Measurements from ENCODE around the gene HSDL2.
"Not testable (repeated sequence)": the region's sequence is repeated elsewhere in the genome, so short reads cannot be mapped to it uniquely, and the experiment has no call there.

The HSDL2 gene

DNA sequence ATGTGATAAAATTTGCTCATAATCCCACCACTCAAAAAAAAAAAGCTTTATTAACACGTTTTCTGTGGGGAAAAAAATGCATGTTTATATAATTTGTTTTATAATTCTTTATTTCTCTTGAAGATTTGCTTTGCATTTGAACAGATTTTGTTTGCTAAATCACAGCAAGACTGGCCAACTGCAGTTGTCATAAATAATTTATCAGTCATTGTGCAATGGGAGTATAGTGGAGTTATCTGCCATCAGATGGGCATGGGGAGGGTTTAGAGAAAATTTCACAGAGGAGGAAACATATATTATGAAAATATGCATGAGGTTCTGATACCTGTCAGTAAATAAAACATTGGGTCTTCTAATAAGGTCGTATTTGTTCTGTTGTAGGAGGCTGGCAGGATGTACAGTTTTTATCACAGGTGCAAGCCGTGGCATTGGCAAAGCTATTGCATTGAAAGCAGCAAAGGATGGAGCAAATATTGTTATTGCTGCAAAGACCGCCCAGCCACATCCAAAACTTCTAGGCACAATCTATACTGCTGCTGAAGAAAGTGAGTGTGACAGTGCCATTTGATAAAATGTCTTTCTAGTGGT is 23.8 kb downstream of the HSDL2 start:
- peaks cover 3% of the 10 kb centered on the region for H3K9me3 ChIP-seq (replicated peaks; ENCODE audit: low read length)
- no peak overlapping the region for H3K9ac ChIP-seq (ENCODE audit: low read depth, low read length)
- no peaks in the 10 kb centered on the region for H3K27me3 ChIP-seq (ENCODE audit: control insufficient read depth, insufficient read depth, low read length)
- H3K36me3 ChIP-seq (ENCODE audit: insufficient read depth, low read length): peaks cover 14% of the 10 kb centered on the region
- no peak overlapping the region for H3K4me2 ChIP-seq (ENCODE audit: low read length)
- no peak overlapping the region for H3K4me3 ChIP-seq (ENCODE audit: low read length)
- no peaks in the 10 kb centered on the region for H3K4me1 ChIP-seq (ENCODE audit: control insufficient read depth, insufficient read depth, low read length)

DNA sequence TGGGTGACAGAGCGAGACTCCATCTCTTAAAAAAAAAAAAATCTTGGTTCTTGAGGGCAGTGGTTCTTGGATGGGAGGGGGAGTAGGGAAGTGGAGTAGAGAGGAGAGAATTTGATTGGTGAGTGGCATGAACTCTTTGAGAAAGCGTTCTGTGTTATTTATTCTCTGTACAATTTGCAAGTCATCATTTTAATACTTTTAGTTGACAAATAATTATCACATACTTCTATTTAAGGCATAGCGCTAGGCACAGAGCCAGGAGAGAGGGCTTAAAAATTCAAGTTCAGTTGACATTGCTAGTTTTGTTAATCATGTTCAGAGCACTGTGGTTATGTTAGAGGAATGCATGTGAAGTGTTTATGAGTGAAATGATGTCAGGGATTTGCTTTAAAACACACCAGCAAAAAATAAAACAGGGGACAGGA is 24.6 kb downstream of the HSDL2 start:
- no peaks in the 10 kb centered on the region for H3K9me3 ChIP-seq (replicated peaks; ENCODE audit: low read length)
- H3K36me3 ChIP-seq (ENCODE audit: insufficient read depth, low read length): peaks cover 14% of the 10 kb centered on the region
- no peak overlapping the region for H3K4me2 ChIP-seq (ENCODE audit: low read length)
- H3K9ac ChIP-seq (ENCODE audit: low read depth, low read length): no peak overlapping the region
- no peaks in the 10 kb centered on the region for H3K27me3 ChIP-seq (ENCODE audit: control insufficient read depth, insufficient read depth, low read length)
- H3K4me1 ChIP-seq (ENCODE audit: control insufficient read depth, insufficient read depth, low read length): no peaks in the 10 kb centered on the region
- H3K4me3 ChIP-seq (ENCODE audit: low read length): no peak overlapping the region

DNA sequence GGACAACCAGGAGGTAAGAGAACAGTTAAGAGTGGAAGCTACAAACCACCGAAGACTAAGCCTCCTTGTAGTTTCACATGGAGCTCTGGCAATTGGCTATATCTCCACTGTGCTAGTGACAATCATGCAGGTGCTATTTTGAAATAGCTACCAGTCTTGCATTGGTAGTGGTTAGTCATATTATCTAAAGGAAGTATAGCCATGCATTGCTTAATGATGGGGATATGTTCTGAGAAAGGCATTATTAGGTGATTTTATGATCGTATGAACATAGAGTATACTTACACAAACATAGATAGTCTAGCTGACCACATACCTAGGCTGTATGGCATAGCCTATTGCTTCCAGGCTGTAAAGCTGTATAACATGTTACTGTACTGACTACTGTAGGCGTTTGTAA is 28.4 kb downstream of the HSDL2 start:
- no peak overlapping the region for H3K4me3 ChIP-seq (ENCODE audit: low read length)
- H3K9me3 ChIP-seq (replicated peaks; ENCODE audit: low read length): no peaks in the 10 kb centered on the region
- no peaks in the 10 kb centered on the region for H3K27me3 ChIP-seq (ENCODE audit: control insufficient read depth, insufficient read depth, low read length)
- H3K9ac ChIP-seq (ENCODE audit: low read depth, low read length): no peak overlapping the region
- H3K4me2 ChIP-seq (ENCODE audit: low read length): no peak overlapping the region
- no peaks in the 10 kb centered on the region for H3K4me1 ChIP-seq (ENCODE audit: control insufficient read depth, insufficient read depth, low read length)
- H3K36me3 ChIP-seq (ENCODE audit: insufficient read depth, low read length): peaks cover 20% of the 10 kb centered on the region

DNA sequence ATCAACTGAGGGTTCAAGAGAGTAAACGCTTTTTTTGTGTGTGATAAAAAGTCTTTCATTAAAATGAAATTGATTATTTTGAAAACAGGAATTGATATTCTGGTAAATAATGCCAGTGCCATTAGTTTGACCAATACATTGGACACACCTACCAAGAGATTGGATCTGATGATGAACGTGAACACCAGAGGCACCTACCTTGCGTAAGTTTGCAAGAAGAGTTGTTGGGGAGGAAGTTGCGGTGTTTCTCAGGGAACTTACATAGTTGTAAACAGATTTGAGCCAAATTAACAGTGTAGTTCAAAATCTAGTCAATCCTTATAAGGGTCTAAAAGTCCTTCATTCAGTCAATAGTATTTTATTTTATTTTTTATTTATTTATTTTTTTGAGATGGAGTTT is 28.9 kb downstream of the HSDL2 start:
- Histone ChIP-seq H3K4me3 (ENCODE audit: low read length) (no peak overlapping the region), H3K9ac (ENCODE audit: low read depth, low read length) (no peak overlapping the region), H3K4me2 (ENCODE audit: low read length) (no peak overlapping the region), H3K27me3 (ENCODE audit: control insufficient read depth, insufficient read depth, low read length) (no peaks in the 10 kb centered on the region), H3K4me1 (ENCODE audit: control insufficient read depth, insufficient read depth, low read length) (no peaks in the 10 kb centered on the region), H3K9me3 (replicated peaks; ENCODE audit: low read length) (no peaks in the 10 kb centered on the region), H3K36me3 (ENCODE audit: insufficient read depth, low read length) (peaks cover 20% of the 10 kb centered on the region)

DNA sequence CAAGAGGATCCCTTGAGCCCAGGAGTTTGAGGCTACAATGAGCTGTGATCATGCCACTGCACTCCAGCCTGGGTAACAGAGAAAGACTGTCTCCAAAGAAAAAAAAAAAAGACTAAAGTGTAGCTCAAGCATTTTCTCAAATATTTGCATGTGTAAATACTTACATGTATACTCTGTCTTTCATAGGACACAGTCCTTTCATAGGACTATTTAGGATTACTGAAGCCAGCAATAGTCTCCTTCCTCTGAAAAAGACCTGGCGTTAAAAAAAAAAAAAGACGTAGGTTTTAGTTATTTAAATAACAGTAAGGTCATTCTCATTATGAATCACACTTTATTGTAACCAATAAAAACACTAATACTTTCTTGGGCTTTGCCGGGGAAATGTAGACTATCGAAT is 29.9 kb downstream of the HSDL2 start:
- H3K36me3 ChIP-seq (ENCODE audit: insufficient read depth, low read length): peaks cover 20% of the 10 kb centered on the region
- no peaks in the 10 kb centered on the region for H3K9me3 ChIP-seq (replicated peaks; ENCODE audit: low read length)
- H3K4me2 ChIP-seq (ENCODE audit: low read length): no peak overlapping the region
- no peaks in the 10 kb centered on the region for H3K4me1 ChIP-seq (ENCODE audit: control insufficient read depth, insufficient read depth, low read length)
- H3K4me3 ChIP-seq (ENCODE audit: low read length): no peak overlapping the region
- H3K27me3 ChIP-seq (ENCODE audit: control insufficient read depth, insufficient read depth, low read length): no peaks in the 10 kb centered on the region
- no peak overlapping the region for H3K9ac ChIP-seq (ENCODE audit: low read depth, low read length)

DNA sequence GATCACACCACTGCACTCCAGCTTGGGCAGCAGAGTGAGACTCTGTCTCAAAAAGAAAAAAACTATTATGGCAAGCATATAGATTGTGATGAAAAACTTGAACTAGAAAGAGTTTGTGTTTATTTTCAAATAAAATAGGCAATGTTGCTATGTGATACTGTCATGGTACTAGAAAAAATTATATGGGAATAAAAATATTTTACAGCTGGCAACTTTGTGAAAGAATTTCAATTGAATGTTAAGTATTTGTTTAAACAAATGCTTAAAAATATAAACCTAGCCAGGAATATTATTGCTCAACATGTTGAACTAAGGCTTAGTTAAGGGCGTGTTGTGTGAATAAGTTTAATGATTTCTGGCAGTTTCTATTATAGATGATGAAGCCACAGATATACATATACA is 31.7 kb downstream of the HSDL2 start:
- Histone ChIP-seq H3K27me3 (ENCODE audit: control insufficient read depth, insufficient read depth, low read length) (no peaks in the 10 kb centered on the region), H3K4me1 (ENCODE audit: control insufficient read depth, insufficient read depth, low read length) (no peaks in the 10 kb centered on the region), H3K36me3 (ENCODE audit: insufficient read depth, low read length) (peaks cover 20% of the 10 kb centered on the region), H3K4me2 (ENCODE audit: low read length) (no peak overlapping the region), H3K4me3 (ENCODE audit: low read length) (no peak overlapping the region), H3K9me3 (replicated peaks; ENCODE audit: low read length) (no peaks in the 10 kb centered on the region), H3K9ac (ENCODE audit: low read depth, low read length) (no peak overlapping the region)

DNA sequence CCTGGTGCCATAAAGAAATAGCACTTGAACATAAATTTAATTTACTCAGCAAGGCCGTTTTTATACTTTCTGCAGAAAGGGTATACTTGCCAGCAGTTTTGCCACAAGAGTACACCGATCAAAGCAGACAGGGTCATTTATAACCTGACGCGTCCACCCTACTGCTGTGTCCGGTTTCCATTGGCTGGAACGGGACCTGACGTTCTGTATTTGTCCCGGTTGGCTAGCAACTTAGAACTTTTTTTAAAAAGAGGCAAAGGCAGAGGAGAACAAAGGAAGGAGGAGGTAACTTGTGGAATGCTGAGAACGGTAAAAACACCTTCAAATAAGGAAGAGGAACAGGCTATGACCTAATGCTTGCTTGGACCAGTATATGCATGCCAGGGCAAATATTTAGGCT is 33.8 kb downstream of the HSDL2 start:
- H3K4me1 ChIP-seq (ENCODE audit: control insufficient read depth, insufficient read depth, low read length); H3K36me3 ChIP-seq (ENCODE audit: insufficient read depth, low read length); H3K4me2 ChIP-seq (ENCODE audit: low read length); H3K27me3 ChIP-seq (ENCODE audit: control insufficient read depth, insufficient read depth, low read length); H3K9me3 ChIP-seq (replicated peaks; ENCODE audit: low read length); H3K9ac ChIP-seq (ENCODE audit: low read depth, low read length); H3K4me3 ChIP-seq (ENCODE audit: low read length): not testable (repeated sequence)

DNA sequence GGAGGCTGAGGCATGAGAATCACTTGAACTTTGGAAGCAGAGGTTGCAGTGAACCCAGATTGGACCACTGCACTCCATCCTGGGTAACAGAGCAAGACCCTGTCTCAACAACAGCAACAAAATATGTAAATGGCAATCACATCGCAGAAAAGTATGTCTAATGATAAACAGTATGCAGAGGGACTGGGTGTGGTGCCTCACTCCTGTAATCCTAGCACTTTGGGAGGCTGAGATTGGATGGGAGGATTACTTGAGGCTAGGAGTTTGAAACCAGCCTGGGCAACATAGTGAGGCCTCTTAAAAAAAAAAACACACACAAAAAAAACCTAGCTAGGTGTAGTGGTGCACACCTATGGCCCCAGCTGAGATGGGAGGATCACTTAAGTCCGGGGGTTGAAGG is 40.3 kb downstream of the HSDL2 start:
- H3K36me3 ChIP-seq (ENCODE audit: insufficient read depth, low read length): peaks cover 9% of the 10 kb centered on the region
- H3K4me1 ChIP-seq (ENCODE audit: control insufficient read depth, insufficient read depth, low read length): no peaks in the 10 kb centered on the region
- H3K27me3 ChIP-seq (ENCODE audit: control insufficient read depth, insufficient read depth, low read length): no peaks in the 10 kb centered on the region
- H3K4me2 ChIP-seq (ENCODE audit: low read length): no peak overlapping the region
- H3K9me3 ChIP-seq (replicated peaks; ENCODE audit: low read length): no peaks in the 10 kb centered on the region
- no peak overlapping the region for H3K9ac ChIP-seq (ENCODE audit: low read depth, low read length)
- H3K4me3 ChIP-seq (ENCODE audit: low read length): no peak overlapping the region

DNA sequence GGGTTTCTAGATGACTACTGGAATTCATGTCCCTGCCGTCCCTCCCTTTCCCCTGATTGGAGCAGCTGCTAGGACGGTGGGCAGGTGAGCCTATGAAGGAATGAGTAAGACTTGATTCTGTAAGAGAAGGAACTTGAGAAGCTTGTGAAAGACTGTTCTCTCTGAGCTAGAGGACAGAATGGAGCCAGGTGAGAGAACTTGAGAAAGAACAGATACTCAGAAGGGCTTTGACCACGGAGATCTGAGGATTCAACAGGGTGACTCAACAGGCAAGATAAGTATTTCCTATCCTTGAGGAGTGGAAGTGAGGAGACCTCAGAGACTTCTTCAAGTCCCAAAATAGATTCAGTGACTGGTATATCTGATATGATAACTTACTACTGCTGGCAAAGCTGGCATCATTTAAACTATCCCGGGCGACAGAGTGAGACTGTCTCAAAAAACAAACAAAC is 41.9 kb downstream of the HSDL2 start:
- H3K4me3 ChIP-seq (ENCODE audit: low read length): no peak overlapping the region
- H3K4me2 ChIP-seq (ENCODE audit: low read length): no peak overlapping the region
- H3K4me1 ChIP-seq (ENCODE audit: control insufficient read depth, insufficient read depth, low read length): no peaks in the 10 kb centered on the region
- no peak overlapping the region for H3K9ac ChIP-seq (ENCODE audit: low read depth, low read length)
- no peaks in the 10 kb centered on the region for H3K27me3 ChIP-seq (ENCODE audit: control insufficient read depth, insufficient read depth, low read length)
- peaks cover 9% of the 10 kb centered on the region for H3K36me3 ChIP-seq (ENCODE audit: insufficient read depth, low read length)
- H3K9me3 ChIP-seq (replicated peaks; ENCODE audit: low read length): no peaks in the 10 kb centered on the region

DNA sequence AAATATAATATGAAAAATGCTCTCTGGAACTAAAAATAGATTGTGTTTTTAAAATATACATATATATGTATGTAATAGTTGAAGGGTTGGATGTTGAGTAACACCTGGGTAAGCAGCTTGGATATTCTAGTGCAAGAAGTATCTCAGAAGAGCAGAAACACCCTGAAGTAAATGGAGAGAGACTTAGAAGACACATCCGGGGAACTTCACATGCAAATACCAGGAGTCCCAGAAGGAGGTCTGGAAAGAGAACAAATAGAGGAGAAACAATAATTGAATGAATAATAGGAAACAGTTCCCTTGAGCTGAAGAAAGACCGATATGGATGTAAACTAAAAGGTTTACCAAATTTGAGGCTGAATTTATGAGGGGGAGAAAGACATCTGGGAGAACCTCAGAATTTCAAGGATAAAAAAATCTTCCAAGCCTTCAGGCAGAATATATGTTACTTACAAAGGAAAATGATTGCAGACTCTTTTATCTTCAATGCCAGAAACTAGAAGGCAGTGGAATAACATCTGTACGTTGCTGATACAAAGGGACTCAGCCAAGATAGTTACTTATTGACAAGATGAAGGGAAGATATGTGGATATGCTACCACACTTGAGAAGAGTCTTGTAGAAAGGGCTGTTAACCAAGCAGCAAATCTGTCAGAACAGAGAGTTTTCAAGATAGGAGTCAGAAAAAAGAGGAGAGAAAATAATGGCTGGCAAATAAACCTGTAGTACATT is 42.7 kb downstream of the HSDL2 start:
- no peaks in the 10 kb centered on the region for H3K4me1 ChIP-seq (ENCODE audit: control insufficient read depth, insufficient read depth, low read length)
- no peak overlapping the region for H3K4me2 ChIP-seq (ENCODE audit: low read length)
- H3K9ac ChIP-seq (ENCODE audit: low read depth, low read length): no peak overlapping the region
- no peaks in the 10 kb centered on the region for H3K27me3 ChIP-seq (ENCODE audit: control insufficient read depth, insufficient read depth, low read length)
- H3K36me3 ChIP-seq (ENCODE audit: insufficient read depth, low read length): peaks cover 9% of the 10 kb centered on the region
- H3K4me3 ChIP-seq (ENCODE audit: low read length): no peak overlapping the region
- no peaks in the 10 kb centered on the region for H3K9me3 ChIP-seq (replicated peaks; ENCODE audit: low read length)

DNA sequence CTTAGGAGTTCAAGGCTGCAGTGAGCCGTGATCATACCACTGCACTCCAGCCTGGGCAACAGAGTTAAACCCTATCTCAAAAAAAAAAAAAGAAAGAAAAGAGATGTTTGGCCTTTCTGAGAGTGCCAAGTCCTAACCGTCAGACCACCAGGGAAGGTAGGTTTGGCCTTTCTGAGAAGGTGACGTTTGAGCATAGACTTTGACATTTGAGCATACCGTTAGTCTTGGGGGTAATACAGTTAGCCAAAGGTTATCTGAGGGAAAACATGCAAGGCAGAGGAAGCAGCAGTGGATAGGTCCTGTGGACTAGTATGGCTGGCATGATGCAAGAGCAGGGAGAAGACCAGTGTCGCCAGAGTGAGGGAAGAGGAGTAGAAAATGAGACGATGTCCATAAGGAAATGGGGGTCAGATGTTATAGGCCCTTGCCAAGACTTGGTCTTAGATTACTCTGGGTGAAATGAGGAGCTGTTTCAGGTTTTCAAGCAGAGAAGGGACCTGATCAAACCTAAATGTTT is 50.2 kb downstream of the HSDL2 start:
- Histone ChIP-seq H3K9me3 (replicated peaks; ENCODE audit: low read length) (no peaks in the 10 kb centered on the region), H3K4me1 (ENCODE audit: control insufficient read depth, insufficient read depth, low read length) (no peaks in the 10 kb centered on the region), H3K36me3 (ENCODE audit: insufficient read depth, low read length) (peaks cover 6% of the 10 kb centered on the region)

More for the DNA sequence above, 50.2 kb downstream of the HSDL2 start:
- H3K9ac ChIP-seq (ENCODE audit: low read depth, low read length): no peak overlapping the region
- H3K4me2 ChIP-seq (ENCODE audit: low read length): no peak overlapping the region
- no peak overlapping the region for H3K4me3 ChIP-seq (ENCODE audit: low read length)
- H3K27me3 ChIP-seq (ENCODE audit: control insufficient read depth, insufficient read depth, low read length): no peaks in the 10 kb centered on the region
